ENCODE data around the gene ZNF778.

- TF ChIP-seq CTCF (IDR thresholded peaks at IDR 0.05) = no peak
- no peak for TF ChIP-seq POLR2A (IDR thresholded peaks at IDR 0.05)
These were observed 47.5 kb downstream of the ZNF778 start for GRCh38 chr16:89264800-89265550.
